Measurements from ENCODE around the gene SLIT3.

The SLIT3 gene

GRCh38 chr5:168858994-168859393, 441.9 kb downstream of the SLIT3 start:
- TF ChIP-seq CTCF (conservative IDR thresholded peaks at IDR 0.05; ENCODE audit: low read depth, low read length) = no peak
- DNase-seq (ENCODE audit: low read depth) = no peak
- no peak overlapping the region for H3K4me3 ChIP-seq (ENCODE audit: low read length)

- H3K4me3 ChIP-seq (ENCODE audit: low read length) = no peak overlapping the region
- no peak for TF ChIP-seq CTCF (conservative IDR thresholded peaks at IDR 0.05; ENCODE audit: low read depth, low read length)
- no peak for DNase-seq (ENCODE audit: low read depth)
Measured at GRCh38 chr5:168858371-168858770, 442.6 kb downstream of the SLIT3 start.

GRCh38 chr5:168853972-168854371, 447.0 kb downstream of the SLIT3 start:
- H3K4me3 ChIP-seq (ENCODE audit: low read length) = no peak overlapping the region
- no peak for TF ChIP-seq CTCF (conservative IDR thresholded peaks at IDR 0.05; ENCODE audit: low read depth, low read length)
- no peak for DNase-seq (ENCODE audit: low read depth)

- TF ChIP-seq CTCF (conservative IDR thresholded peaks at IDR 0.05; ENCODE audit: low read depth, low read length) = no peak
- no peak overlapping the region for H3K4me3 ChIP-seq (ENCODE audit: low read length)
- no peak for DNase-seq (ENCODE audit: low read depth)
Measured at GRCh38 chr5:168852329-168852728, 448.6 kb downstream of the SLIT3 start.

- peak; percentile 48 for DNase-seq (ENCODE audit: low read depth)
- no peak overlapping the region for H3K4me3 ChIP-seq (ENCODE audit: low read length)
- TF ChIP-seq CTCF (conservative IDR thresholded peaks at IDR 0.05; ENCODE audit: low read depth, low read length) = no peak
Measured at GRCh38 chr5:168851902-168852321, 449.0 kb downstream of the SLIT3 start.

GRCh38 chr5:168850683-168851082, 450.3 kb downstream of the SLIT3 start:
- no peak overlapping the region for H3K4me3 ChIP-seq (ENCODE audit: low read length)
- no peak for DNase-seq (ENCODE audit: low read depth)
- no peak for TF ChIP-seq CTCF (conservative IDR thresholded peaks at IDR 0.05; ENCODE audit: low read depth, low read length)

- DNase-seq (ENCODE audit: low read depth) = no peak
- H3K4me3 ChIP-seq (ENCODE audit: low read length) = no peak overlapping the region
- TF ChIP-seq CTCF (conservative IDR thresholded peaks at IDR 0.05; ENCODE audit: low read depth, low read length) = no peak
Measured at GRCh38 chr5:168848569-168848968, 452.4 kb downstream of the SLIT3 start.

Measured in retinal pigment epithelial cell (primary cell).